WTC11 (cell line): ENCODE data around the gene NCOA1.

ENCODE experiments used
- ATF2 ChIP-seq: sonication (generic); formaldehyde crosslinking; IDR thresholded peaks from 2 replicates; pipeline ENCODE4 v1.8.1; 2022; ENCODE audit warnings: low read depth, missing genetic modification reagents, borderline replicate concordance
- CTCF ChIP-seq: fragments of 200-600 bp; IDR thresholded peaks from 2 replicates; pipeline ENCODE4 v1.8.0; 2022; ENCODE audit warnings: antibody characterized with exemption
- E2F4 ChIP-seq: sonication (generic); formaldehyde crosslinking; IDR thresholded peaks from 2 replicates; pipeline ENCODE4 v1.8.1; 2022; ENCODE audit warnings: low read depth, mild to moderate bottlenecking, moderate library complexity, missing genetic modification reagents, borderline replicate concordance
- ELF4 ChIP-seq: sonication (generic); formaldehyde crosslinking; IDR thresholded peaks from 2 replicates; pipeline ENCODE4 v1.8.1; 2022; ENCODE audit warnings: low read depth, mild to moderate bottlenecking, moderate library complexity, missing genetic modification reagents
- ERG ChIP-seq: fragments of 250-450 bp; sonication (Bioruptor Pico); IDR thresholded peaks from 2 replicates; pipeline ENCODE4 v1.8.0; 2021; ENCODE audit warnings: mild to moderate bottlenecking
- ETV6 ChIP-seq: sonication (generic); formaldehyde crosslinking; IDR thresholded peaks from 2 replicates; pipeline ENCODE4 v1.8.1; 2022; ENCODE audit warnings: mild to moderate bottlenecking, missing genetic modification reagents
- MAX ChIP-seq: sonication (generic); formaldehyde crosslinking; IDR thresholded peaks from 2 replicates; pipeline ENCODE4 v1.8.0; 2022; ENCODE audit warnings: mild to moderate bottlenecking, missing genetic modification reagents
- MXD4 ChIP-seq: fragments of 250-450 bp; sonication (Bioruptor Pico); IDR thresholded peaks from 2 replicates; pipeline ENCODE4 v1.8.0; 2021; ENCODE audit warnings: mild to moderate bottlenecking, moderate library complexity, borderline replicate concordance
- NR1H2 ChIP-seq: sonication (generic); formaldehyde crosslinking; IDR thresholded peaks from 2 replicates; pipeline ENCODE4 v1.9.0; 2021; ENCODE audit warnings: mild to moderate bottlenecking, moderate library complexity, missing genetic modification reagents
- NR3C1 ChIP-seq: sonication (generic); formaldehyde crosslinking; conservative IDR thresholded peaks from 2 replicates; pipeline ENCODE4 v1.8.1; 2023; ENCODE audit warnings: low read depth, mild to moderate bottlenecking, missing genetic modification reagents
- TEAD1 ChIP-seq: sonication (generic); formaldehyde crosslinking; IDR thresholded peaks from 2 replicates; pipeline ENCODE4 v1.8.0; 2022; ENCODE audit warnings: mild to moderate bottlenecking, missing genetic modification reagents
- TEAD4 ChIP-seq: sonication (generic); formaldehyde crosslinking; IDR thresholded peaks from 2 replicates; pipeline ENCODE4 v1.8.0; 2022; ENCODE audit warnings: mild to moderate bottlenecking, missing genetic modification reagents
- USF2 ChIP-seq: sonication (generic); formaldehyde crosslinking; IDR thresholded peaks from 2 replicates; pipeline ENCODE4 v1.8.1; 2023; ENCODE audit warnings: mild to moderate bottlenecking, missing genetic modification reagents, moderate library complexity
- ZNF263 ChIP-seq: sonication (generic); formaldehyde crosslinking; IDR thresholded peaks from 2 replicates; pipeline ENCODE4 v1.8.1; 2022; ENCODE audit warnings: low read depth, mild to moderate bottlenecking, moderate library complexity, missing genetic modification reagents

GRCh38 chr2:24541621-24542020, 50.6 kb downstream of the NCOA1 start:
- TF ChIP-seq NR1H2 (CRISPR knock-in tag) = no peak
- TF ChIP-seq CTCF = no peak
- no peak for TF ChIP-seq E2F4 (CRISPR knock-in tag)
- no peak for TF ChIP-seq TEAD4 (CRISPR knock-in tag)
- TF ChIP-seq TEAD1 = no peak
- TF ChIP-seq ZNF263 (CRISPR knock-in tag) = no peak
- TF ChIP-seq MAX (CRISPR knock-in tag) = no peak
- no peak for TF ChIP-seq ERG
- no peak for TF ChIP-seq ATF2
- TF ChIP-seq USF2 = no peak
- TF ChIP-seq ELF4 = no peak
- no peak for TF ChIP-seq NR3C1 (CRISPR knock-in tag)
- no peak for TF ChIP-seq ETV6
- no peak for TF ChIP-seq MXD4
